Heart left ventricle (tissue), 16 donors: ENCODE results near the gene CKMT2. TPM values are rescaled to one million over a fixed set of nuclear protein-coding genes. Genes with fewer than 3 reads are reported as not detected.

Experiments
- ATAC-seq, 4 donors: fragments of 200-7000 bp; cut with Tn5 transposase; one replicate each; pipeline ENCODE4 v1.9.1; 2020 to 2022; ENCODE audit warnings: moderate library complexity in 4 of 4, mild to moderate bottlenecking in 3 of 4, moderate number of reproducible peaks in 1 of 4
- DNase-seq, 5 donors: peaks; one replicate each; pipeline ENCODE4 v3.0.0-alpha.2; 2020
- H3K27ac ChIP-seq, 12 donors: fragments of 200-600 bp; sonication (generic) in 4 of 12; one replicate each; pipeline versions ENCODE4 v1.5.0 to v1.8.0; 2016 to 2022; ENCODE audit warnings: mild to moderate bottlenecking in 2 of 12
- H3K27me3 ChIP-seq, 9 donors: fragments of 200-600 bp; sonication (generic) in 2 of 9; one replicate each; pipeline versions ENCODE4 v1.5.1 to v1.8.0; 2016 to 2022; ENCODE audit warnings: mild to moderate bottlenecking in 3 of 9
- H3K36me3 ChIP-seq, 9 donors: fragments of 200-600 bp; sonication (generic) in 2 of 9; one replicate each; pipeline versions ENCODE4 v1.5.0 to v1.8.0; 2018 to 2022; ENCODE audit warnings: mild to moderate bottlenecking in 2 of 9
- H3K4me1 ChIP-seq, 12 donors: fragments of 200-600 bp; sonication (generic) in 4 of 12; one replicate each; pipeline versions ENCODE4 v1.5.0 to v1.8.0; 2016 to 2022; ENCODE audit warnings: mild to moderate bottlenecking in 3 of 12
- H3K4me3 ChIP-seq, 12 donors: fragments of 200-600 bp; sonication (generic) in 4 of 12; one replicate each; pipeline versions ENCODE4 v1.5.0 to v1.8.0; 2017 to 2022; ENCODE audit warnings: mild to moderate bottlenecking in 9 of 12, moderate library complexity in 4 of 12
- H3K9me3 ChIP-seq, 12 donors: fragments of 200-600 bp; sonication (generic) in 4 of 12; one replicate each; pipeline versions ENCODE4 v1.5.0 to v1.8.0; 2016 to 2022; ENCODE audit warnings: mild to moderate bottlenecking in 1 of 12
- POLR2A ChIP-seq, 2 donors: fragments of 450-650 bp; IDR thresholded peaks; one replicate each; pipeline ENCODE4 v1.6.1; 2017; ENCODE audit warnings: antibody characterized with exemption in 2 of 2, mild to moderate bottlenecking in 2 of 2, moderate library complexity in 2 of 2
- WGBS, 4 donors: extraction: QIAGEN DNeasy Blood & Tissue Kit in 2 of 4; methylation state at CpG; one replicate each; pipeline versions ENCODE4 v1.1.5 to v1.1.7; 2013 to 2018; 5-methylcytosine and 5-hydroxymethylcytosine counted together
- intact Hi-C, 10 donors: fragments of 100-400 bp; cut with DNase I; formaldehyde crosslinking; loops; one replicate each; pipeline versions ENCODE4 v1.11.1 to v1.14.2; 2022
- polyA plus RNA-seq, 2 donors: library from polyadenylated mRNA; stranded (reverse); fragments of 200-250 nt; gene quantifications; one replicate each; pipeline ENCODE4 v1.2.3, GENCODE V29; 2013
- total RNA-seq, 9 donors: library from RNA; depleted of rRNA in 2 of 9; stranded (reverse); fragments of >200 nt in 2 of 9; fragmentation: NEBNext Ultra II Directional in 3 of 9; extraction: Animal tissue kit (Norgen Biotek cat#: 25700) in 3 of 9; gene quantifications; one replicate each; pipeline versions ENCODE4 v1.1.0 to v1.2.4, GENCODE V29; 2016 to 2023
- TF ChIP-seq, protein P1 (sequence below), 12 donors: fragments of 200-600 bp; sonication (generic) in 4 of 12; IDR thresholded peaks; one replicate each; pipeline versions ENCODE4 v1.5.0 to v1.8.0; 2018 to 2022; ENCODE audit warnings: antibody characterized with exemption in 12 of 12, mild to moderate bottlenecking in 5 of 12
- donor health status: ischemic (EF 13 %, LVEDD 7.1; RV severe dilation, severe dysfunction).
- donor health status: healthy with polysubstance abuse.
- donor health status: DM: no; HTN: yes; CAD: no.
- donor health status: DM: no; HTN: no; CAD: no.
- donor health status: ischemic (EF 25% LVEDD 6.9; RV normal size, moderate dysfunction).
- donor health status: ischemic (EF 25% LVEDD 5.7; RV mildly dilated, moderate dysfunction).
- donor health status: healthy.
- donor health status: DM: yes; HTN: yes; CAD: no.
- donor health status: ischemic (EF 35%, LVEDD 5.7; RV mildly dilated, moderate dysfunction).
- donor health status: nonischemic (EF 11% LVEDD 7.7; RV severe dilation, severe dysfunction).
- donor health status: DM: yes; HTN: yes; CAD: no.
- donor health status: PGD.
- donor health status: ischemic (EF 29% LVEDD 5.4; RV normal size, mild dysfunction).
- donor health status: nonischemic (EF 23%, LVEDD 6.1; RV moderate dilation, normal function).

Gene CKMT2
- total and polyA plus RNA-seq, 11 donors: 890 to 3,872 (median 1,758) TPM

- intact Hi-C loops: no loop called here
- no peaks in the 10 kb centered on the region for H3K9me3 ChIP-seq
- ATAC-seq: no peak
- no peaks in the 10 kb centered on the region for H3K27me3 ChIP-seq
- WGBS, 4 donors: 71 to 75% (median 73%) methylated on average over 4 of the region's 4 CpGs
- no peak for TF ChIP-seq POLR2A (IDR thresholded peaks at IDR 0.05)
- TF ChIP-seq, protein P1, sequence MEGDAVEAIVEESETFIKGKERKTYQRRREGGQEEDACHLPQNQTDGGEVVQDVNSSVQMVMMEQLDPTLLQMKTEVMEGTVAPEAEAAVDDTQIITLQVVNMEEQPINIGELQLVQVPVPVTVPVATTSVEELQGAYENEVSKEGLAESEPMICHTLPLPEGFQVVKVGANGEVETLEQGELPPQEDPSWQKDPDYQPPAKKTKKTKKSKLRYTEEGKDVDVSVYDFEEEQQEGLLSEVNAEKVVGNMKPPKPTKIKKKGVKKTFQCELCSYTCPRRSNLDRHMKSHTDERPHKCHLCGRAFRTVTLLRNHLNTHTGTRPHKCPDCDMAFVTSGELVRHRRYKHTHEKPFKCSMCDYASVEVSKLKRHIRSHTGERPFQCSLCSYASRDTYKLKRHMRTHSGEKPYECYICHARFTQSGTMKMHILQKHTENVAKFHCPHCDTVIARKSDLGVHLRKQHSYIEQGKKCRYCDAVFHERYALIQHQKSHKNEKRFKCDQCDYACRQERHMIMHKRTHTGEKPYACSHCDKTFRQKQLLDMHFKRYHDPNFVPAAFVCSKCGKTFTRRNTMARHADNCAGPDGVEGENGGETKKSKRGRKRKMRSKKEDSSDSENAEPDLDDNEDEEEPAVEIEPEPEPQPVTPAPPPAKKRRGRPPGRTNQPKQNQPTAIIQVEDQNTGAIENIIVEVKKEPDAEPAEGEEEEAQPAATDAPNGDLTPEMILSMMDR (IDR thresholded peaks at IDR 0.05): no peak
- H3K4me3 ChIP-seq: no peak overlapping the region
- H3K4me1 ChIP-seq: peaks cover 0 to 17% (median 11%) of the 10 kb centered on the region in 12 donors
- no peak overlapping the region for H3K27ac ChIP-seq
- H3K36me3 ChIP-seq: peaks cover 0 to 20% (median 0%) of the 10 kb centered on the region in 9 donors
- DNase-seq: no peak
Observed at GRCh38 chr5:81228084-81228483, 5.0 kb upstream of the CKMT2 start.

GRCh38 chr5:81230416-81230815 is 2.7 kb upstream of the CKMT2 start:
- H3K4me3 ChIP-seq: no peak overlapping the region
- WGBS, 4 donors: 85 to 90% (median 86%) methylated on average over 8 of the region's 8 CpGs
- H3K27ac ChIP-seq: no peak overlapping the region
- no peaks in the 10 kb centered on the region for H3K9me3 ChIP-seq
- no peak for DNase-seq
- peaks cover 0 to 36% (median 22%) of the 10 kb centered on the region in 12 donors for H3K4me1 ChIP-seq
- intact Hi-C loops: loop anchor here in 1 of 10 donors (5.0 kb wide), 1 partner anchor 72 kb away; the partner anchor contains the start of gene ZCCHC9
- TF ChIP-seq, protein P1 (IDR thresholded peaks at IDR 0.05): no peak
- no peak for TF ChIP-seq POLR2A (IDR thresholded peaks at IDR 0.05)
- no peaks in the 10 kb centered on the region for H3K27me3 ChIP-seq
- peaks cover 0 to 15% (median 0%) of the 10 kb centered on the region in 9 donors for H3K36me3 ChIP-seq
- no peak for ATAC-seq

DNA sequence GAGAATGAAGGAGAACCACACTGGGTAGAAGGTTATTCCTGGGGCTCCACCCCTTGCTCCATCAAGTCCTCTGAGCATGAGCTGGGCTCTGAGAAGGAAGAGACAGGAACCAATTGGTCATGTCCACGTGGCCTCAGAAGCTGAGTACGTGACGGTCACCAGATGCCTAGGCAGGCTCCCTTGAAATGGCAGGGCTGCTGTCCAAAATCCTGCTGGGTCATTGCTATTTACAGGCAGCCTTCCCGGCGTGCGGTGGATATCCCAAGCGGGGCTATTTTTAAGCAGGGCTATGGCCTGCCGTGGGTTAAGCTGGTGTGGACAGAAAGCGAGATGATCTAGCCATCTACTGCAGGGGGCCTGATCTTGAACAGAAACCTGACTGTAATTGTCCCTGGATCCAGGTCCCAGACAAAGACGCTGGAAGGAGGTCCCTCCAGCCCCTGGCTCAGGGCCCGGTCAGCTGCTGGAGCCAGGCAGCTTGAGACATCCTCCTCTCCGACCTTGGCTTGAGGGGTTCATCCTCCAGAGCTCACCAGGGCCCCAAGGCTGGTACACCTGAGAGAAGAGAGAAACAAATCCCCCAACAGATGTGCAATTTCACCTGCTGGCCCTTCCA is 550 bp upstream of the CKMT2 start:
- peak; percentile 56 to 75 (median 72) for ATAC-seq
- intact Hi-C loops: loop anchor here in 1 of 10 donors (5.0 kb wide), 1 partner anchor 70 kb away; the partner anchor contains the start of gene ZCCHC9
- no peaks in the 10 kb centered on the region for H3K9me3 ChIP-seq
- no peaks in the 10 kb centered on the region for H3K36me3 ChIP-seq
- H3K4me3 ChIP-seq: peak overlapping the region in 11 of 12 donors; percentile 21 to 72 (median 54)
- TF ChIP-seq, protein P1 (IDR thresholded peaks at IDR 0.05): no peak
- TF ChIP-seq POLR2A (IDR thresholded peaks at IDR 0.05): no peak
- peak overlapping the region; percentile 83 to 99 (median 92) for H3K27ac ChIP-seq
- H3K4me1 ChIP-seq: peaks cover 0 to 54% (median 26%) of the 10 kb centered on the region in 12 donors
- WGBS, 4 donors: 11 to 25% (median 20%) methylated on average over 9 to 12 of the region's 12 CpGs
- no peaks in the 10 kb centered on the region for H3K27me3 ChIP-seq
- DNase-seq: peak; percentile 84 to 95 (median 91)

DNA sequence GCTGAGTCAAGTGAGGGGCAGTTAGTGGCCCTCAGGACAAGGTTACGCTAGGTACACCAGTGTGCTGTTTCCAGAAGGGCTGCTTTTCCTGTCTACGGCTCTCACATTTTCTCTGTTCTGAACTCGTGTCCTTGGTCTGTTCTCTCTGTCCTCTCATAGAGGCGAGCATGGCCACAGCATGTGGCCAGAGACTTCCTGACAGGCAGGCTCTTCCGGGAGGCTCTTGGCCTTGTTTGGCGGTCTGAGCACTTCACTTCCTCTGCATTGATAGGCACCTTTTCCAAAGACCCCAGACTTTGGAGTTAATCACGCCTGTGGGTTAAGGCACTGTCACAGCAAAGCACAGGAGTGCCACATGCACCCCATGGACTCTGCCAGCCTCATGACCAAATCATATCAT is 1.2 kb downstream of the CKMT2 start:
- peak overlapping the region in 11 of 12 donors; percentile 21 to 72 (median 54) for H3K4me3 ChIP-seq
- no peaks in the 10 kb centered on the region for H3K9me3 ChIP-seq
- peaks cover 0 to 66% (median 29%) of the 10 kb centered on the region in 12 donors for H3K4me1 ChIP-seq
- WGBS, 4 donors: 39 to 48% (median 46%) methylated on average over 6 to 7 of the region's 7 CpGs
- ATAC-seq (peak in 1 of 4 donors; percentile 5), DNase-seq (no peak)
- H3K27me3 ChIP-seq: no peaks in the 10 kb centered on the region
- peaks cover 0 to under 1% (median 0%) of the 10 kb centered on the region in 9 donors for H3K36me3 ChIP-seq
- TF ChIP-seq POLR2A (IDR thresholded peaks at IDR 0.05): no peak
- TF ChIP-seq, protein P1 (IDR thresholded peaks at IDR 0.05): no peak
- intact Hi-C loops: loop anchor here in 1 of 10 donors (5.0 kb wide), 1 partner anchor 68 kb away; the partner anchor contains the start of gene ZCCHC9
- H3K27ac ChIP-seq: peak overlapping the region; percentile 83 to 99 (median 92)
